Brain microvascular endothelial cell (primary cell): Measurements from ENCODE around the gene KDM7A.

ENCODE experiments used
- DNase-seq: peaks from one replicate; pipeline ENCODE4 v3.0.0-alpha.2; 2020
- H3K27ac ChIP-seq: fragments of 250-450 bp; sonication (Bioruptor Pico); 2 replicates; pipeline ENCODE4 v1.5.1; 2020; ENCODE audit warnings: mild to moderate bottlenecking, moderate library complexity
- H3K27me3 ChIP-seq: fragments of 250-450 bp; sonication (Bioruptor Pico); replicated peaks from 2 replicates; pipeline ENCODE4 v1.5.1; 2020; ENCODE audit warnings: mild to moderate bottlenecking
- H3K36me3 ChIP-seq: fragments of 250-450 bp; sonication (Bioruptor Pico); replicated peaks from 2 replicates; pipeline ENCODE4 v1.5.1; 2020; ENCODE audit warnings: mild to moderate bottlenecking
- H3K4me3 ChIP-seq: 2 replicates; pipeline ENCODE4 v1.5.1; 2011; ENCODE audit warnings: low read depth, mild to moderate bottlenecking, control low read depth, low read length, moderate library complexity
- CTCF ChIP-seq: IDR thresholded peaks from 2 replicates; pipeline ENCODE4 v1.5.1; 2011; ENCODE audit warnings: low read depth, mild to moderate bottlenecking, moderate library complexity, low read length, control low read depth, inconsistent platforms; ENCODE audit errors: missing control alignments
- in situ Hi-C: cut with HindIII; loops from 2 replicates; pipeline ENCODE4 v1.10.0; 2017; ENCODE audit warnings: low sequenced_read_pairs, low pct_ligation_motif_present

KDM7A gene

GRCh38 chr7:140190588-140190987, 13.8 kb upstream of the KDM7A start:
- in situ Hi-C loops: no loop called here
- TF ChIP-seq CTCF: no peak
- no peak overlapping the region for H3K4me3 ChIP-seq
- DNase-seq: no peak
- peaks cover 5% of the 10 kb centered on the region for H3K27me3 ChIP-seq
- H3K27ac ChIP-seq: no peak overlapping the region
- H3K36me3 ChIP-seq: no peaks in the 10 kb centered on the region

GRCh38 chr7:140189917-140190316, 13.1 kb upstream of the KDM7A start:
- Histone ChIP-seq H3K36me3 (no peaks in the 10 kb centered on the region), H3K4me3 (no peak overlapping the region), H3K27ac (no peak overlapping the region), H3K27me3 (peaks cover 8% of the 10 kb centered on the region)
- TF ChIP-seq CTCF: no peak
- no peak for DNase-seq
- in situ Hi-C loops: no loop called here

GRCh38 chr7:140182917-140183316, 6.1 kb upstream of the KDM7A start:
- TF ChIP-seq CTCF: no peak
- peaks cover 20% of the 10 kb centered on the region for H3K27me3 ChIP-seq
- no peak overlapping the region for H3K4me3 ChIP-seq
- no peak for DNase-seq
- H3K27ac ChIP-seq: no peak overlapping the region
- in situ Hi-C loops: no loop called here
- H3K36me3 ChIP-seq: no peaks in the 10 kb centered on the region

GRCh38 chr7:140179339-140179738, 2.6 kb upstream of the KDM7A start:
- no peak overlapping the region for H3K27ac ChIP-seq

GRCh38 chr7:140176122-140176701, 571 bp downstream of the KDM7A start:
- no peak for DNase-seq
- no peak for TF ChIP-seq CTCF
- Histone ChIP-seq H3K27me3 (peaks cover 5% of the 10 kb centered on the region), H3K4me3 (peak overlapping the region; percentile 65), H3K27ac (peak overlapping the region; percentile 81), H3K36me3 (no peaks in the 10 kb centered on the region)
- in situ Hi-C loops: no loop called here

More at GRCh38 chr7:140179339-140179738, 2.6 kb upstream of the KDM7A start:
- DNase-seq: no peak
- Histone ChIP-seq H3K4me3 (no peak overlapping the region), H3K27me3 (peaks cover 16% of the 10 kb centered on the region), H3K36me3 (no peaks in the 10 kb centered on the region)
- in situ Hi-C loops: no loop called here
- TF ChIP-seq CTCF: no peak
